Mucosa of stomach (tissue), 1 donor: ENCODE data around the gene NEDD8.

ENCODE experiments used
- H3K27me3 ChIP-seq: one replicate; pipeline ENCODE4 v1.7.0; 2013; ENCODE audit warnings: mild to moderate bottlenecking, low read length; ENCODE audit not compliant: control insufficient read depth, insufficient read depth
- H3K36me3 ChIP-seq: one replicate; pipeline ENCODE4 v1.7.0; 2013; ENCODE audit warnings: low read length; ENCODE audit not compliant: control insufficient read depth, insufficient read depth
- H3K4me1 ChIP-seq: one replicate; pipeline ENCODE4 v1.7.0; 2013; ENCODE audit warnings: mild to moderate bottlenecking, low read length; ENCODE audit not compliant: control insufficient read depth, insufficient read depth
- H3K4me3 ChIP-seq: one replicate; pipeline ENCODE4 v1.7.0; 2013; ENCODE audit warnings: low read length
- H3K9ac ChIP-seq: one replicate; pipeline ENCODE4 v1.7.0; 2013; ENCODE audit warnings: mild to moderate bottlenecking, low read length, moderate library complexity
- H3K9me3 ChIP-seq: one replicate; pipeline ENCODE4 v1.7.0; 2013; ENCODE audit warnings: mild to moderate bottlenecking, low read length, moderate library complexity; ENCODE audit not compliant: control insufficient read depth
- donor health status: Pancreatic carcinoma.

NEDD8 gene

GRCh38 chr14:24183014-24183481, 49.1 kb downstream of the NEDD8 start:
- no peaks in the 10 kb centered on the region for H3K9me3 ChIP-seq
- no peak overlapping the region for H3K4me3 ChIP-seq
- H3K36me3 ChIP-seq = peaks cover 14% of the 10 kb centered on the region
- H3K4me1 ChIP-seq = peaks cover 4% of the 10 kb centered on the region
- H3K9ac ChIP-seq = no peak overlapping the region
- H3K27me3 ChIP-seq = no peaks in the 10 kb centered on the region

- Histone ChIP-seq H3K27me3 (no peaks in the 10 kb centered on the region), H3K4me3 (no peak overlapping the region), H3K4me1 (no peaks in the 10 kb centered on the region), H3K9me3 (no peaks in the 10 kb centered on the region), H3K36me3 (peaks cover 14% of the 10 kb centered on the region), H3K9ac (no peak overlapping the region)
These were observed 49.9 kb downstream of the NEDD8 start for GRCh38 chr14:24182110-24182882.

DNA sequence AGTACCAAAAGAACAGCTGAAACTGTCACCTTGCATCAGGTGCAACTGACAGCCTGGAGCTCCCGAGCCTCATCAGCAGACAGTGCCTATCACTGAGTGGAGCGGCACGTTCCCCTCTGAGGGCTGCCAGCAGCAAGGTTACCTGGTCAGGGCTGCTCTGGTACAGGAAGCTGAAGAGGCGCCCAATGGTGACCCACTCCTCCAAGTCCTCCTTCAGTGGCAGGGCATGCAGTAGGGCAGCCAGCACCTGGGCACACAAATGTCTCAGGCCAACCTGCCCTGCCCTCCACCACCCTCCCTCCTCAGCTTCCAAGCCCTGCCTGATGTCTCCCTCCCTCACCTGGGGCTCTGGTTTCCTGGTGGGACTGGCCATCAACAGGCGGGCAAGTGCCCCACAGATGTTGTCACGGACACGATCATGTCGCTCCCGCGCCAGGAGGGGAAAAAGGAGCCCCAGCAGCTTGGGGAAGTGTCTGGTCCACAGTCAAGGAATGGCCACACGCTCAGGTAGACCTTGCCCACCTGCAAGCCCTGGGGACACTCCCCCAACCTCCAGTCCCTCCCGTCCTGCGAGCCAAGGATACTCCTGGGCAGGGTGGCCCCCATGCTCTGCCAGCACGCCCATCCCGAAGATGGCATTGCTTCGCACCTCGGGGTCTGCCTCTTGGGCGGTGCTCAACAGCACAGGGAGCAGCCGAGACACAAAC, 50.6 kb downstream of the NEDD8 start:
- Histone ChIP-seq H3K36me3 (peaks cover 12% of the 10 kb centered on the region), H3K4me3 (no peak overlapping the region), H3K9me3 (no peaks in the 10 kb centered on the region), H3K9ac (no peak overlapping the region), H3K4me1 (no peaks in the 10 kb centered on the region), H3K27me3 (no peaks in the 10 kb centered on the region)

GRCh38 chr14:24179961-24180796, 52.0 kb downstream of the NEDD8 start:
- Histone ChIP-seq H3K36me3 (peaks cover 4% of the 10 kb centered on the region), H3K9me3 (no peaks in the 10 kb centered on the region), H3K27me3 (no peaks in the 10 kb centered on the region)

DNA sequence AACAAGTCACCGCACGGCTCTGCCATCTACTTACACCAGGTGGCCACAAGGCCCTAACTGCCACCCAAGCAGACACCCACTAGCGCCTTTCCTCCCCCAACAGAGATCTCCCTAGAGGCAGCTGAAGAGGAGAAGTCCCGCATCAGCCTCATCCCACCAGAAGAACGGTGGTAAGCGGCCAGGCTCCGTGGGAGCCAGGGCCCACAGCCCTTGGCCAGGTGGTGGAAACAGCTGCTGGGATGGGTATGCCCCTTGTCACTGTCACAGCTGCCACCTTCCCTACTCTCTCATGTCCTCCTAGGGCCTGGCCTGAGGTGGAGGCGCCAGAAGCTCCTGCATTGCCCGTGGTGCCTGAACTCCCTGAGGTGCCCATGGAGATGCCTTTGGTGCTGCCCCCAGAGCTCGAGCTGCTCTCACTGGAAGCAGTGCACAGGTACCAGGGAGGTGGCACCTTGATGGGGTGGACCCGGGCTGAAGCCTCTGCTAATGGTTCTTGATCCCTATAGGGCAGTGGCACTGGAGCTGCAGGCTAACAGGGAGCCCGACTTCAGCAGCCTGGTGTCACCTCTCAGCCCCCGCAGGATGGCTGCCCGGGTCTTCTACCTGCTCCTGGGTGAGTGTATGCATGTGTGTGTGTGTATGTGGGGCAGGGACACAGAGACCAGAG, 52.7 kb downstream of the NEDD8 start:
- Histone ChIP-seq H3K36me3 (peaks cover 4% of the 10 kb centered on the region), H3K27me3 (no peaks in the 10 kb centered on the region), H3K9me3 (no peaks in the 10 kb centered on the region), H3K4me3 (no peak overlapping the region), H3K9ac (no peak overlapping the region), H3K4me1 (no peaks in the 10 kb centered on the region)

More at GRCh38 chr14:24179961-24180796, 52.0 kb downstream of the NEDD8 start:
- Histone ChIP-seq H3K4me1 (no peaks in the 10 kb centered on the region), H3K4me3 (no peak overlapping the region), H3K9ac (no peak overlapping the region)

GRCh38 chr14:24178399-24179178, 53.6 kb downstream of the NEDD8 start:
- no peaks in the 10 kb centered on the region for H3K9me3 ChIP-seq
- no peak overlapping the region for H3K4me3 ChIP-seq
- no peaks in the 10 kb centered on the region for H3K4me1 ChIP-seq
- peaks cover 4% of the 10 kb centered on the region for H3K36me3 ChIP-seq
- H3K9ac ChIP-seq = no peak overlapping the region
- H3K27me3 ChIP-seq = no peaks in the 10 kb centered on the region

DNA sequence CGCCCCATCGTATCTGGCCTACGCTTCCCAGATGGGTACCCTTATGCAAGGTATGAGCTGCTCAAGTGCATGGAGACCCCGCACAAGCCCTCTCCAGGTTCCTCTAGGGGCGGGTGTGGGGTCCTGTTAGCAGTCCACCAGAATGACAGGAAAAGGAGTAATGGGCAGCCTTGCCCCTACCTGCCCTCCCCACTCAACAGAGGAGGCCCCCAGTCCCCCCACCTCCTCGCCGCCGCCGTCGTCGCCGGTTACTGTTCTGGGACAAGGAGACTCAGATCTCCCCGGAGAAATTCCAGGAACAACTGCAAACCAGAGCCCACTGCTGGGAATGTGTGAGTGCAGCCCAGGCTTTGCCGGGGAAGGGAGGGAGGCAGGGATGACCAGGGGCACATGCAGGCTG, 54.3 kb downstream of the NEDD8 start:
- H3K27me3 ChIP-seq = no peaks in the 10 kb centered on the region
- H3K36me3 ChIP-seq = peaks cover 4% of the 10 kb centered on the region
- no peak overlapping the region for H3K4me3 ChIP-seq
- no peaks in the 10 kb centered on the region for H3K9me3 ChIP-seq
- H3K4me1 ChIP-seq = no peaks in the 10 kb centered on the region
- no peak overlapping the region for H3K9ac ChIP-seq

DNA sequence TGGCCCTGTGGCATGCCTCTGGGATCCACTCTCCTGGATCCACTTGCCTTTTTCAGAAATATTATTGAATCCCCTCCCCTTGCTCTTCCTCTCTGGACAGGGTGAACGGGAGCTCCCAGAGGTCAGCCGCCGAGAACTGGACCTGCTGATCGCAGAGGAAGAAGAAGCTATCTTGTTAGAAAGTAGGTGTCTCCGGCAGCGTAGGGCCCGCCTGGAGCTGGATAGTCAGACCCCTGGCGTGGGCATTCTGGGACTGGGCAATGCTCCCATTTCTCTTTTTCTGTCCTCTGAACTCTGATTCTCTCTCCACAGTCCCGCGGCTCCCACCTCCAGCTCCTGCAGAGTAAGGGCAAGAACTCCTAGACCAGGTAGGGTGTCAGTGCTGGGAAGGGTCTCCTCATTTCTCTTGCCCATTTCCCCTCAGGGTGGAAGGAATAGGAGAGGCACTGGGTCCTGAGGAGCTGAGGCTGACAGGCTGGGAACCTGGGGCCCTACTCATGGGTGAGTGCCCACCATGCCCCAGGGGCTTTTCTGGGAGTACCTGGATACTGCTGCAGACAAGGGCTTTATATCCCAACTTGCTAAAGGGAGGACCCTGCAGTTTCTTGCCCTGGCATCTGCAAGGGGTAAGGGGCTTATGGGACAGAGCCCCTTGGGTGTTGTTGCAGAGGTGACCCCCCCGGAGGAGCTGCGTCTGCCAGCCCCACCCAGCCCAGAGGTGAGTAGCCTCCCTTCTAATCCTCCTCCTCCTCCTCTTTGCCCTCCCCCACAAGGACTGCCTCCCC, 54.9 kb downstream of the NEDD8 start:
- Histone ChIP-seq H3K4me1 (no peaks in the 10 kb centered on the region), H3K9ac (no peak overlapping the region), H3K36me3 (peaks cover 4% of the 10 kb centered on the region), H3K4me3 (no peak overlapping the region), H3K9me3 (no peaks in the 10 kb centered on the region), H3K27me3 (no peaks in the 10 kb centered on the region)

DNA sequence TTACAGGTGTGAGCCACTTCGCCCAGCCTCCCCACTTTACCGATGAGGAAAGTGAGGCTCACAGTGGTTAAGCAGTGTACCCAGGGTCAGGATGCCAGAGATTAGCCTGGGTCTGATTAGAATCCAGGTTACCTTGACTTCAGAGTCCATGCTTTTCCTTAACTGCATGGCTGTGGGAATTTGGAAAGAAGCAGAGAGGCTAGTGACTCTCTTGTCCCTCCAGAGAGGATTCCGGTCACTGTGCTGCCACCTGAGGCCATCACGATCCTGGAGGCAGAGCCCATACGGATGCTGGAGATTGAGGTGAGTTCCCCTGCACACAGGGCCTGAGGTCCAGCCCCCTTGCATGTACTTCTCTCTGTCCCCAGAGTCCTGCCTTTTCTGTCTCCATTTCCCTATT, 55.6 kb downstream of the NEDD8 start:
- H3K9me3 ChIP-seq = no peaks in the 10 kb centered on the region
- H3K27me3 ChIP-seq = no peaks in the 10 kb centered on the region
- H3K36me3 ChIP-seq = peaks cover 4% of the 10 kb centered on the region
- no peak overlapping the region for H3K4me3 ChIP-seq
- H3K9ac ChIP-seq = no peak overlapping the region
- no peaks in the 10 kb centered on the region for H3K4me1 ChIP-seq

- no peaks in the 10 kb centered on the region for H3K36me3 ChIP-seq
- H3K9ac ChIP-seq = no peak overlapping the region
These were observed 59.3 kb downstream of the NEDD8 start for GRCh38 chr14:24172871-24173281.

More at GRCh38 chr14:24172871-24173281, 59.3 kb downstream of the NEDD8 start:
- no peaks in the 10 kb centered on the region for H3K9me3 ChIP-seq
- H3K4me3 ChIP-seq = no peak overlapping the region
- no peaks in the 10 kb centered on the region for H3K27me3 ChIP-seq
- no peaks in the 10 kb centered on the region for H3K4me1 ChIP-seq
